ENCODE data around the gene CNPPD1. TPM values are rescaled to one million over a fixed set of nuclear protein-coding genes. Genes with fewer than 3 reads are reported as not detected.
A peak's percentile ranks its signal among the peaks of the same experiment; 100 is the strongest.

CNPPD1 gene
- total RNA-seq, 2 donors from 2014 or later: 46.7 to 49.2 TPM

DNA sequence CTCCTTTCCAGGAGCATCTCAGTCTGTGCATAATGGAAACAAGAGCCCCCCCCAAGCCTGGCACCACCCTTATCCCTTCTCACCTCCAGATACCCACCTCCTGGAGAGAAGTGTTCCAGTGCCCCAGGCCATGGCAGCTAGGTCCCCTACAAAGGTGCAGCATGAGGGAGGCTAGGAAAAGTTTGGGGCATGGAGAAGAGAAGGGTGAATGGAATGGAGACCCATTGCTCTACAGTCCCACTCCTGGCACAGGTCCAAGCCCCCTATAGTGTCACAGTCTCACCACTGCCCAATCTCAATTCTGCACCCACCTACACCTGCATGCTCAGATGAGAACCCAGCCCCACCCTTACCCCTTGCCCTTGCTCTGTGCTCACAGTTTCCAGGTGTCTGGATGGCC, 7.8 kb downstream of the CNPPD1 start:
- intact Hi-C loops (cut with DNase I): loop anchor here in 1 of 2 donors (10.0 kb wide), 1 partner anchor 216 kb away; the partner anchor contains the start of gene DNPEP

DNA sequence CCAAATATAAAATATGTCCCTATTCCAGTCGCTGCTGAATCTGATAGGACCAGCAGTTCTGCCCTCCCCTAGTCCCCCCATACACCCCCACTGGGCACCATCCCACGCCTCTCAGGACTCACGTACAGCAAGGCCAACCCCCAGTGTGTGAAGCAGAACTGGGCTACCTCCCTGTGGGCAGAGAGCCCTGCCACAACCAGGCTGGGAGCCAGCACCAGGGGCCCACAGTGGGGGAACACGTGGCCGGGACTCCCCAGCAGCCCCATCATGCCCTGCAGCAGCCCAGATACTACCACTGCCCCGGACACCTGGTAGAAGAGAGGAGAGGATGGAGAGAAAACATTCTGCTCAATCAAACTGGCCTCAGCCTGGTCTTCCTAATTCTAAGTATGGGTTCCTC, 8.2 kb downstream of the CNPPD1 start:
- DNase-seq (ENCODE audit: low spot score): no peak
- intact Hi-C loops (cut with DNase I): loop anchor here in 1 of 2 donors (10.0 kb wide), 1 partner anchor 216 kb away; the partner anchor contains the start of gene DNPEP

More for the DNA sequence above, 7.8 kb downstream of the CNPPD1 start:
- DNase-seq (ENCODE audit: low spot score): no peak

DNA sequence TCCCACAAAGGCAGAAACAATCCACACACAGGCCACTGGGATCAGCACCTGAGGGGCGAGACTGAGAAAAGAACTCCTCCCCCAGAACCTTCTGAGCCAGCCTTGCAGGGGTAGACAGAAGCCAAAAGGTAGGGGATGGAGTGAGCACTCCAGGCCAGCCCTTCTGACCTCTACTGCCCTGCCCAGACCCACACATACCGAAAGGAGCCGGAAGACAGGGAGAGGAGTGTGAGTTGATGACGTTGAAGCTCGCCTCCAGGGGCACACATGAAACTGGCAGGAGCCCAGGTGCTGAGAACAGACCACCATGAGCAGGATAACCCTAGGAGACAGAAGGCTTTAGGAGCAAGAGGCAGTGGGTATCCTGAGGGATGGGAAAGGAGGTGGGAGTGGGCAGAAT, 8.7 kb downstream of the CNPPD1 start:
- no peak for DNase-seq (ENCODE audit: low spot score)
- intact Hi-C loops (cut with DNase I): loop anchor here in 1 of 2 donors (10.0 kb wide), 1 partner anchor 217 kb away; the partner anchor contains the start of gene DNPEP

DNA sequence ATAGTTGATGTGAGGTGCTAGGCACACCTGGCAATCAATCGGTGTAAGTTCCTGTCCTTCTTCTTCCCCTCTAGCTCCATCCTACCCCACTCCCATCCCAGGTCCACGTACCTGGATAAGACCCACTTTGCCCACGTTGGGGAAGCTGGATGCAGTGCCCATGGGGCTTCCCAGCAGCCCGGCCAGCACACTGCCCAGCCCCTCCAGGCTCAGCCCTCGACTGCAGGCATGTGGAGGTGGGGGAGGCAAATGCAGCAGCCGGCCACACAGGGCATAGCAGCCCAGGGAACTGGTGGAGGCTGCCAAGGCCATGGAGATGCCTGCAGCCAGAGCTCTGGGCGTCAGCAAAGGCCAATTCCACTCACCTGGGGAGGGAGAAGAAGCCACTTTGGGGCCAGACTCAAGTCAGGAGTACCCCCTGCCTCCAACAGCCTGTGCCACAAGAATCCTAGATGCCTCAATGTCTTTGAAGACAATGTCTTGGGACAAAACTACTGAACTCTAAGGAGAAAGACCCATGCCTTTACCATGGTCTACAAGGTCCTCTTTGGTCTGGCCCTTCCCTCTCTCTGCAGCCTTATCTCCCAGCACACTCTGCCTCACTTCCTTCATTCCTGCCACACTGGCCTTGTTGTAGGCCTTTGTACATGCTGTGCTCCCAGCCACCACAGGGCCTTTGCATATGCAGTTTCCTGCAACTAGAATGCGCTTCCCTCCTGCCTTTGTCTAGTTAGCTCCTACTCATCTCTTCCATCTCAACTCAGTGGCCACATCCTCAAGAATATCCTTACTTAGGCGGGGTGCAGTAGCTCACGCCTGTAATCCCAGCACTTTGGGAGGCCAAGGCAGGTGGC, 11.4 kb downstream of the CNPPD1 start:
- intact Hi-C loops (cut with DNase I): loop anchor here in 1 of 2 donors (10.0 kb wide), 1 partner anchor 220 kb away; the partner anchor contains the start of gene DNPEP
- no peak for DNase-seq (ENCODE audit: low spot score)

DNA sequence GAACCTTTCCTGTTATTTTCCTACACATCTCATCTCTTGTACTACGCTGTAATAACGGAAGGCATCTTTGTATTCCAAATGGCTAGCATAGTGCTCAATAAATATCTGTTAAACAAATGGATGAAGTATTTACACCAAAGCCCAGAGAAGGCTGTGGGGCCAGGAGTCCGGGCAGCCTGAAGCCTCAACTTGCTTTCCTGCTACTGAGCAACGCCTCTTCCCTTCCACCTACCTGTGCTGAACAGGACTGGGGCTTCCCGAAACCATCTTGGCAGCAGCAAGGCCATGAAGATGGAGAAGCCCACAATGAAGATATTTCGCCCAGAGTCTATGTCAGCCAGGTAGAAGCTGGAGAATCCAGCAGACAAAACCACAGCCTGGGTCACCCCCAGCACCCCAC, 13.6 kb downstream of the CNPPD1 start:
- intact Hi-C loops (cut with DNase I): loop anchor here (5.0 to 10.0 kb wide), 2 partner anchors 134 to 222 kb away; partner anchors contain the start of gene DNPEP (in 1 of the 2)
- no peak for DNase-seq (ENCODE audit: low spot score)

DNA sequence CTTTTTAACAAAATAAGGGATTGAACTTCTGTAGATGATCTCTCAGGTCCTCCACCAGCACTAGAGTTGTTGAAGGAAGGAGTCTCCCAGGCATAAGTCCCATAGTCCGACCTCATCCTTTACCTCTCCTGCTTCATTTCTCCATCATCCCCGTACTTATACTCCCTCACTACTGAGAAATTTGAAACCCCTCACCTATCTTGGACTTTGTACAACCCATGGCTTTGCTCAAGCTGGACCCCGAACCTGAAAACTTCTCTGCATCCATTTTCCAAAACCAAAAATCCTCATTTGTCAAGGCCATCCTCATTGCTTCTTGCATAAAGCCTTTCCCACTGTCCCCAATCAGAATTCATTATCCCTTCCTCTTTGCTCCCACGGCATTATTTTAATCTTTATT, 15.6 kb downstream of the CNPPD1 start:
- no peak for DNase-seq (ENCODE audit: low spot score)
- intact Hi-C loops (cut with DNase I): loop anchor here (5.0 to 10.0 kb wide), 2 partner anchors 136 to 224 kb away; partner anchors contain the start of gene DNPEP (in 1 of the 2)

DNA sequence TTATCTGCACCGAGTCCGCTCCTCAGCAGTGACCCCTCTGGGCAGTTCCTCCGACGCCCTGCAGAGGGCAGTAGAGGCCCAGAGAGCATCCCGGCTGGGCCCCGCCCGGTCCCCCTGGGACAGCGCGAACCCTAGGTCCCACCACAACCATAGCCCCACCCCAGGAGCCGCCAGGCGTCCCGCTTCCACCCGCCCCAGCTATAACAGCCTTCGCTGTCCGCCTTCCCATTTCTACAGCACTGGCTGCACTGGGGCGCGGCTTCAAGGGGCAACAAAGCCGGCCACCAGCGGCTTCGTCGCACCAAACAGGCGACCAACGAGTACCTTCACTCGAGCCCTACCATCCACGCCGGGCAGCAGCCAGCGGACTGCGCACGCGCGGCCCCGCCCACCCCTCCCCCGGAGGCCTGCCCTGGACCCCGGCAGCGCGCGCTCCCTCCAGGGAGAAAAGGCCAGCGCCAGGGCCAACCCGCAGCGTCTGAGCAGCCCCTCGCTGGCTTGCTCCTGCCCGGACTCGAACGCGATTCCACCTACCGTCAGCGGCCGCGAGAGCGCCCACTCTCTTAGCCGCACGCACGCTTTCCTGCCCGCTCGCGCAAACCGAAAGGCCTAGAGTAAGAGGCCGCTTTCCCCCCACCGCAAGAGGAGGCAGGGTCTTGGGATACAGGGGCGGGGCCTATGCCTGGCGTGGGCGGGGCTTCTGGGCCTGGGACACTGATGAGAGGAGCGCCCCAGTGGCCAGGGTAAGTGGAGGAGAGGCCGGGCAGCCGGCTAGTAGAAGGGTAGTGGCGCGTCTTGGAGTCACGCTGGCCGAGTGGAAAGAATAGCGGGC, 16.3 kb downstream of the CNPPD1 start, which contains the start of gene NHEJ1:
TSS of gene NHEJ1 (minus strand) at position 630 of the 832 bp plus-strand sequence. CDS start 2,453 bp downstream, outside the sequence.
- intact Hi-C loops (cut with DNase I): loop anchor here (5.0 to 10.0 kb wide), 2 partner anchors 137 to 224 kb away; partner anchors contain the start of gene DNPEP (in 1 of the 2)
- peak; percentile 99 for DNase-seq (ENCODE audit: low spot score)

DNA sequence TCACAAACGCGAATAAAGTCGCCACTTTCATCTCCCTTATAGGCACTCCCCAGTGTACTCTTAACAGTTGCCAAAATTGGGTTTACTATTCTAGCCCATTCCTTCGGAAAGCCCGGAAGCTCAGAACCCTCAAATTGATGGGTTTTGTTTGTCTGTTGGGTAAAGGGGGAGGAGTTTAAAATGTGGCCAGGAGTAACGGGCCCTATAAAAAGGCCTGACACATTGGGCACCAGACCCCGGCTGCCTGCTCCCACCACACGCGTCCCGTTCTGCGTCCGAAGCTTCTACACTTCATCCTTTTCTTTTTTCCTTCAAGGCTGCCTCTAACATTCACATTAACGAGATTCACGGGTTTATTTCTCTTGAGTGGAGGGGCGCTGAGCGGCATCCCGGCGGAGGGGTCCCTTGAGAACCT, 16.9 kb downstream of the CNPPD1 start:
- intact Hi-C loops (cut with DNase I): loop anchor here (5.0 to 10.0 kb wide), 2 partner anchors 138 to 225 kb away; partner anchors contain the start of gene DNPEP (in 1 of the 2)
- no peak for DNase-seq (ENCODE audit: low spot score)

DNA sequence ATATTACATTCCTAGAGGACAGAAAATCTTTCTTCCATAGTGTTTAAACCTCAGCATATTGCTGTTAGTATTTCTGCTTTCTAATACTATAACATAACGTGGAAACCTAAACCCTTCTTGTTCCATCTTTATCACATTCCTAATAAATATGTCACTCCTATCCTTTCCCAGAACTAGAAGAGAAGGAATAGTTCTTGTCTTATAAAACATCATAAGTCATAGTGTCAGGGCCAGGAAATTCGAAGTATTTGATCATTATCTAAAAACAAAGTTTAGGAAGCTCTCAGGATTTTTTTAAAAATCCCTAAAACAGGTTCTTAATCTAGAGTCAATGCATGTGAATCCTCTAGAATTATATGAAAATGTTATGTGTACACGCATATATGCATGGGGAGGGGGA, 18.1 kb downstream of the CNPPD1 start:
- intact Hi-C loops (cut with DNase I): no loop called here
- no peak for DNase-seq (ENCODE audit: low spot score)

DNA sequence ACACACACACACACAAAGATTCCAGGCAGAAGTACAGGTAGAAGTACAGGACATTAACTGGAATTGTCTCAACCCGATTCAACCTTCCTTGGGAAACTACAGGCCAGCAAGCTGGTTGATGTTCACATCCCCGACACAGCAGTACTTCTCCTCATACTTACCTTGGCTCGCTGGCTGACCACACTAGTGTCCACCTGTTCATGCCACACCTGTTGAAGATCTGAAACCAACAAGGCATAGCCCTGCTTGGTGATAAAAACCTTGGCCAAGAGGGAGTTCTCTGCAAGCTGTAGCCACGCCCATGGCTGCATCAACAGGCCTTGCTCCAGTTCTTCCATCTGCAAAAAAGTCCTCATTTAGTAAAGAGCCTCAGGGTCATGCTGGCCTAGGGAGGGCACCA, 18.7 kb downstream of the CNPPD1 start:
- intact Hi-C loops (cut with DNase I): no loop called here
- no peak for DNase-seq (ENCODE audit: low spot score)

DNA sequence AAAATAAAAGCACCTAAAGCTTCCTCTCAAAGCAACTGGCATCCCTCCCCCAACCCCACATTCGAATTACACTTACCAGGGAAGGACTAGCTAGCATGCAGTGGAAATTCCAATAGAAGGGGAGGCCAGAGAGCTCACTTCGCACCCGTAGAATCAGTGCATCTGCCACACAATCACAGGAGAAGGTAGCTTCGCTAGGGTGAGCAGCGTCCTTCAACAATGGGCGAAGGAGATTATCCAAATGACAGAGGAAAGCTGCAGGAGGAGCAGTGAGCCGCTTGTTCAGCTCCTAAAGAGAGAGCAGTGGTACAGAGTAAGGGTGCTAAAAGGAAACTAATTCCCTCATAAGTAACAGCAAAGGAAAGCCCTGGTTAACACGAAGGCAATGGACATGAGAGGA, 19.3 kb downstream of the CNPPD1 start:
- DNase-seq (ENCODE audit: low spot score): no peak
- intact Hi-C loops (cut with DNase I): no loop called here

DNA sequence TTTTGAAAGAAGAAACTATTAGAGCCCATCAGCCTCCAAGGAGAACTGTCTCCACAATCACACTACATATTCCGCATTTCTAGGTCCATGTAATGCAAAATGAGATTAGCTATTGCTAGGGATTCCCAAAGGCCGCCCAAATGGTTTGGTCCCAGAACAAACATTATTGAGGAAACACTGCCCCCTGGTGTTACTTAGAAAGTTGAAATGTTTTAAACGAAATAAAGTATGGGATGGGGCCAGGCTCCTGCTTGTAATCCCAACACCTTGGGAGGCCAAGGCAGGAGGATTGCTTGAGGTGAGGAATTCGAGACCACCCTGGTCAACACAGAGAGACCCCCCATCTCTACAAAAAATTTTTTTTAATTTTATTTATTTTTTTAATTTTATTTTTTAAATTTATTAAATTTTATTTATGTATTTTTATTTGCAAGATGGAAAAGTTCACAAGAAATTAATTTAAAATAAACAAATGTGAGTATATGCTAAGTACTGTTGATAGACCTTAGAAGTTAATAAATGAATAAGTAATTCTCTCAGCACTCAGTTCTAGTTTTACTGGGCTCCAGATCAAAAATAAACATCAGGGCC, 21.6 kb downstream of the CNPPD1 start:
- DNase-seq (ENCODE audit: low spot score): no peak
- intact Hi-C loops (cut with DNase I): no loop called here

DNA sequence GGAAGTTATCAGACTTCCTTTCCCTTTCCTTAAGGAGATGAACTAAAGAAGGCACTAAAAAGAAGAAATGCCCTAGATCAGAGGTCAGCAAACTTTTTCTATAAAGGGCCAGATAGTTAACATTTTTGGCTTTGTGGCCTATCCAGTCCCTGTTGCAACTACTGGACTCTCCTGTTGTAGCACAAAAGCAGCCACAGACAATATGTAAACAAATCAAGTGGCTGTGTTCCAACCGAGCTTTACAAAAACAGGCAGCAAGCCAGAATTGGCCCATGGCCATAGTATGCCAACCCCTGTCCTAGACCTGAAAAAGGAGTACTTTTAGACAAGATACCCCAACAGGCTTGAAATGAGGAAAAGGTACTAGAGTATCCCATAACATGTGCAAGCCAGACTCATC, 27.1 kb downstream of the CNPPD1 start:
- intact Hi-C loops (cut with DNase I): no loop called here
- no peak for DNase-seq (ENCODE audit: low spot score)

DNA sequence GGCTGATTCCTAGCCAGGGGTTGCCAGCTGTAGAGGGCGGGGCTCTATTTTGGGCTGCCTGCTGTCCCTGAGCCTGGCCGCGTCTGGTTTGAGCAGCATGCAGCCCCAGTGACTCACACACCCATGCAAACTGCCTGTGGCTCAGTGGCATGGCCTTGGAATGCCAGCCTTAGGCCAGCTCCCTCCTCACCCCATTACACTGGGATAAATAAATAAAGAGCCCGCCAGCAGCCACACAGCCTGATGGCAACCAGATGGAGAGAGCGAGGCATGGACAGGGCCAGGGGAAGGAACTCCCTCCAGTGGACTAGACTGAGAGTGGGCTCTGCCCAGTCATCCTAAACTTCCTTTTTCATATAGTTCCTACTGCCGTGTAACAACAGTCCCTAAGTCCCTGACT, 34.4 kb downstream of the CNPPD1 start:
- intact Hi-C loops (cut with DNase I): no loop called here

DNA sequence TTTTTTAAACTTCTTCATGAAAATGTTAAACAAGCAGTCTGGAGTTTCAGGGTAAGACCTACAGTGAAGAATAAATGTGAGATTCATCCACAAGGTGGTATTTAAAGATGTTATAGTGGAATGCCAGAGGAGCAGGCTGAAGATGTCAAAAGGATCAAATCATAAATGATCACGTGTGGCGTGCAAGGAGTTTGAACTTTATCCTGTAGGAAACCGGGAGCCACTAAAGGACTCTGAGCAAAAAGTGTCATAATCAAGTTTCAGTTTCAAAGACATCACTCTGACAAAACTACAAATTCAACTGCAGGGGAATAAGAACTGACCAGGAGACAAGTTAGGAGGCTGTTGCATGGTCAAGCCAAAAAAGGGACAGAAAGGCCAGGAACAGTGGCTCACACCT, 36.0 kb downstream of the CNPPD1 start:
- intact Hi-C loops (cut with DNase I): no loop called here
- DNase-seq (ENCODE audit: low spot score): no peak

More for the DNA sequence above, 34.4 kb downstream of the CNPPD1 start:
- DNase-seq (ENCODE audit: low spot score): no peak

DNA sequence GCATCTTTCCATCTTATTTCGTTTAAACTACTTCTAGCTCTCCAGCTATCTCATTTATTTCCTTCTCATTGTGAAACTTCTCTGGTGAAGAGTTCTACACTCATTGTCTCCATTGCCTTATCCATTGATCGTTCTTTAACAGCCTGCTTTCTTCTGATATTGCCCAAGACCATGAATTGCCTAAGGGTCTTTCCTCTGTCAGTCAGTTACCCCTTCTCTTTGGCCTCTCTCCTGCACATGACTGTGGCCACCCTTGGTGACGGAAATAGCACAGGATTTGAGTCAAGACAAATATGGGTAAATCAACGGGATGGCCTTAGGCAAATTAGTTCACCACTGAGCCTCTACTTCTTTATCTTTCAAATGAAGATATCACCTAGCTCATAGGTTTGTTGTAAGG, 42.7 kb downstream of the CNPPD1 start:
- intact Hi-C loops (cut with DNase I): no loop called here
- DNase-seq (ENCODE audit: low spot score): no peak

DNA sequence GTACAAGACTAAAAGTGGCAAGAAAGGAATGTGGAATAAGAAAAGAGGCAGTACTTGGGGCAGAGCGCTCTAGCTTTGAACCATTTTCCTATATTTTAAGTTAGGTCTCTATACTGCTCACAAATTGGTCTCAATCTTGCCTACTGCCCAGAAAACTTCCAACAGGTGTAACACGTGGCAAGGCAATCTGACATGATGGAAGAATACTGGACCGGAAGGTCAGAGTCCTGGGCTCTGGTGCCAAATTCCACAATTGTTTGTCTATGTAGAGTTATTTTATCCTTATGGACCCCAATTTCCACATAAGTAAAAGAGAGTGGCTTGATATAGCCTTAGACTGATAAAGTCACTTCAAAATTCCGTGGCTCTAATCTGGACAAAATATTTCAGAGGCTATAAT, 45.0 kb downstream of the CNPPD1 start:
- intact Hi-C loops (cut with DNase I): no loop called here

DNA sequence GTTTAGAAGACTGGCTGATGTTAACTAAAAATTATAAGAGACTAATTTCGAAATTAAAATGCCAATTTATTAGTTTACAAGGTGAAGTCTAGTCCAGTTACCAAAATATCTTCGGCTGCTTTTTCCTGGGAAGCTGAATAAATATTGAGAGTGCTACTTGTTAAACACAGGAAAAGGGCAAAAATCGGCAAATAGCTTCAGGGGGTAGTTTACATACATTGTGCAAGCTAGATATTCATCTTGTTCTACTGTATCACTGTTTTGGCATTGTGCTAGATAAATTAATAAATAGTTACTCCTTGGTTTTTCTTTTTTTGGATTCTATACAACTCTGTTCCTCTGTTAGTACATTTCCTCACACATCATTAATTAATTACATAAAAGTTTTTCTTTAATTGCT, 45.4 kb downstream of the CNPPD1 start:
- intact Hi-C loops (cut with DNase I): no loop called here
- no peak for DNase-seq (ENCODE audit: low spot score)

More for the DNA sequence above, 45.0 kb downstream of the CNPPD1 start:
- no peak for DNase-seq (ENCODE audit: low spot score)

DNA sequence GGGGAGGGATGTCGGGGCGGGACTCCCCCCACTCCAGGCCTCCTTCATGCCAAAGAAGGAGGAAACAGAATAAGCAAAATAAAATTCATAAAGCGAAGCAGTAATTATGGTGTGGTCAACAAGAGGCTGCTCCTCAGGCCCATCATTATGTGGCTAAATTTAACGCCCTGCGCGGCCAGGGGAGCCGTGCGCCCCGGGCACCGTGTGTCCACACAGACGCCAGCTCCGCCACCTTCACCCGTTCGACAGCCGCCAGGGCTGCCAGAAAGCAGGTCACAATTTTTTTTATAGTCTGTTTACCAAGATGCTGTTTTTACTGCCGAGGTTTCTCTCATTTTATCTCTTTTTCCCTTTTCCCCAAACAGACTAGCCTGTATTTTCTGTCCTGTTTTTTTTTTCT, 47.1 kb downstream of the CNPPD1 start:
- intact Hi-C loops (cut with DNase I): no loop called here
- no peak for DNase-seq (ENCODE audit: low spot score)
